GM06990 (cell line): ENCODE results near the gene LARGE1.

Experiments used
- DNase-seq: peaks from one replicate; pipeline ENCODE4 v3.0.0-alpha.2; 2011; ENCODE audit not compliant: insufficient read length; ENCODE audit errors: extremely low read depth
- H3K27me3 ChIP-seq: replicated peaks from 2 replicates; pipeline ENCODE4 v1.6.0; 2011; ENCODE audit warnings: low read length; ENCODE audit not compliant: control insufficient read depth, insufficient read depth
- H3K36me3 ChIP-seq: 2 replicates; pipeline ENCODE4 v1.5.1; 2011; ENCODE audit warnings: low read length; ENCODE audit not compliant: control insufficient read depth, insufficient read depth
- H3K4me3 ChIP-seq: replicated peaks from 2 replicates; pipeline ENCODE4 v1.5.1; 2011; ENCODE audit warnings: low read depth, mild to moderate bottlenecking, control low read depth, low read length
- CTCF ChIP-seq: IDR thresholded peaks from 2 replicates; pipeline ENCODE4 v1.5.1; 2011; ENCODE audit warnings: low read length, control low read depth, mild to moderate bottlenecking, inconsistent platforms; ENCODE audit not compliant: insufficient read depth, poor library complexity, severe bottlenecking

The LARGE1 gene

GRCh38 chr22:33564683-33565082 lies 355.6 kb downstream of the LARGE1 start:
- Histone ChIP-seq H3K36me3 (no peaks in the 10 kb centered on the region; the same call in 1 of the 2 replicates), H3K27me3 (no peaks in the 10 kb centered on the region), H3K4me3 (no peak overlapping the region)
- no peak for TF ChIP-seq CTCF
- no peak for DNase-seq

GRCh38 chr22:33563220-33563964 lies 356.9 kb downstream of the LARGE1 start:
- H3K4me3 ChIP-seq, result no peak overlapping the region
- no peaks in the 10 kb centered on the region for H3K27me3 ChIP-seq
- TF ChIP-seq CTCF, result no peak
- H3K36me3 ChIP-seq, result no peaks in the 10 kb centered on the region; the same call in 1 of the 2 replicates
- no peak for DNase-seq

- no peak for TF ChIP-seq CTCF
- Histone ChIP-seq H3K4me3 (no peak overlapping the region), H3K36me3 (no peaks in the 10 kb centered on the region; the same call in 1 of the 2 replicates), H3K27me3 (no peaks in the 10 kb centered on the region)
- no peak for DNase-seq
Measured at GRCh38 chr22:33562501-33562900, 357.8 kb downstream of the LARGE1 start.

GRCh38 chr22:33561149-33561807 lies 359.0 kb downstream of the LARGE1 start:
- H3K4me3 ChIP-seq, result no peak overlapping the region
- no peak for DNase-seq
- H3K27me3 ChIP-seq, result no peaks in the 10 kb centered on the region
- TF ChIP-seq CTCF, result no peak
- no peaks in the 10 kb centered on the region; the same call in 1 of the 2 replicates for H3K36me3 ChIP-seq

GRCh38 chr22:33557836-33558235 lies 362.4 kb downstream of the LARGE1 start:
- Histone ChIP-seq H3K27me3 (no peaks in the 10 kb centered on the region), H3K36me3 (no peaks in the 10 kb centered on the region; the same call in 1 of the 2 replicates), H3K4me3 (no peak overlapping the region)
- TF ChIP-seq CTCF, result no peak
- DNase-seq, result no peak
